IMR-90 (cell line): ENCODE measurements around the gene KLF2.

Experiments used
- CHD1 ChIP-seq: IDR thresholded peaks from 2 replicates; pipeline ENCODE4 v1.6.1; 2012; ENCODE audit warnings: low read depth, low read length, improper control_type of control experiment
- CTCF ChIP-seq: conservative IDR thresholded peaks from 2 replicates; pipeline ENCODE4 v1.5.1; 2012; ENCODE audit warnings: mild to moderate bottlenecking, low read depth, low read length, improper control_type of control experiment
- FOS ChIP-seq: fragments of 150-350 bp; IDR thresholded peaks from 2 replicates; pipeline ENCODE4 v1.6.1; 2016; ENCODE audit warnings: low read depth, low read length
- MAFK ChIP-seq: IDR thresholded peaks from 2 replicates; pipeline ENCODE4 v1.6.1; 2012; ENCODE audit warnings: low read depth, low read length, improper control_type of control experiment
- MAZ ChIP-seq: IDR thresholded peaks from 2 replicates; pipeline ENCODE4 v1.6.1; 2012; ENCODE audit warnings: low read depth, mild to moderate bottlenecking, low read length, improper control_type of control experiment, moderate library complexity, borderline replicate concordance
- POLR2A ChIP-seq: IDR thresholded peaks from 2 replicates; pipeline ENCODE4 v1.6.1; 2012; ENCODE audit warnings: mild to moderate bottlenecking, low read depth, low read length
- RAD21 ChIP-seq: IDR thresholded peaks from 2 replicates; pipeline ENCODE4 v1.6.1; 2012; ENCODE audit warnings: low read length, improper control_type of control experiment
- TF ChIP-seq, protein P1 (sequence below): fragments of 150-350 bp; IDR thresholded peaks from 2 replicates; pipeline ENCODE4 v1.6.1; 2017; ENCODE audit warnings: mild to moderate bottlenecking, antibody characterized with exemption, low read length, low read depth

DNA sequence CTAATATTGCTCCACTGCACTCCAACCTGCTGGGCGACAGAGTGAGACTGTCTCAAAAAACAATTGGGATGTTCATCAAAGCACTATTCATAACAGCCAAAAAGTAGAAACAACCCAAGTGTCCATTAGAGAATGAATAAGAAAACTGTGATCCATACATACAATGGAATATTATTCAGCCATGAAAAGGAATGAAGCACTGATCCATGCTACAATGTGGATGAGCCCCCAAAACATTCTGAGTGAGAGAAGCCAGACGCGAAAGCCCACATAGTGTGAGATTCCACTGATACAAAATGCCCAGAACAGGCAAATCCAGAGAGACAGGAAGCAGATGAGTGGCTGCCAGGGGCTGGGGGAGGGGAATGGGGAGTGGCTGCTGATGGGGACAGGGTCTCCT, 16.0 kb downstream of the KLF2 start:
- no peak for TF ChIP-seq CTCF
- TF ChIP-seq RAD21 = no peak
- no peak for TF ChIP-seq POLR2A
- TF ChIP-seq, protein P1, sequence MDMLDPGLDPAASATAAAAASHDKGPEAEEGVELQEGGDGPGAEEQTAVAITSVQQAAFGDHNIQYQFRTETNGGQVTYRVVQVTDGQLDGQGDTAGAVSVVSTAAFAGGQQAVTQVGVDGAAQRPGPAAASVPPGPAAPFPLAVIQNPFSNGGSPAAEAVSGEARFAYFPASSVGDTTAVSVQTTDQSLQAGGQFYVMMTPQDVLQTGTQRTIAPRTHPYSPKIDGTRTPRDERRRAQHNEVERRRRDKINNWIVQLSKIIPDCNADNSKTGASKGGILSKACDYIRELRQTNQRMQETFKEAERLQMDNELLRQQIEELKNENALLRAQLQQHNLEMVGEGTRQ = no peak
- TF ChIP-seq FOS = no peak
- TF ChIP-seq MAFK = no peak
- TF ChIP-seq MAZ = no peak
- TF ChIP-seq CHD1 = no peak
